Activated naive CD8-positive, alpha-beta T cell treated with anti-CD3 and anti-CD28 coated beads, Interleukin-2, amount 50 U/mL, for 24 hours (primary cell): ENCODE results near the gene CAMKMT.
A peak's percentile ranks its signal among the peaks of the same experiment; 100 is the strongest.

Experiments used
- ATAC-seq: fragments of 150-1000 bp; cut with Tn5 transposase; one replicate; pipeline ENCODE4 v1.10.0; 2021
- DNase-seq: peaks from one replicate; pipeline ENCODE4 v3.0.0; 2021
- H3K27ac Mint-ChIP-seq: one replicate; pipeline ENCODE4 v1.8.0; 2021; ENCODE audit warnings: mild to moderate bottlenecking, mixed read lengths
- H3K27me3 Mint-ChIP-seq: one replicate; pipeline ENCODE4 v1.8.0; 2021; ENCODE audit warnings: mixed read lengths
- H3K36me3 Mint-ChIP-seq: one replicate; pipeline ENCODE4 v1.8.0; 2021; ENCODE audit warnings: low read depth, mixed read lengths
- H3K4me1 Mint-ChIP-seq: one replicate; pipeline ENCODE4 v1.8.0; 2021; ENCODE audit warnings: mixed read lengths
- H3K4me3 Mint-ChIP-seq: one replicate; pipeline ENCODE4 v1.8.0; 2021; ENCODE audit warnings: mild to moderate bottlenecking, moderate library complexity, mixed read lengths
- H3K9me3 Mint-ChIP-seq: one replicate; pipeline ENCODE4 v1.8.0; 2021; ENCODE audit warnings: mixed read lengths

Gene CAMKMT

DNA sequence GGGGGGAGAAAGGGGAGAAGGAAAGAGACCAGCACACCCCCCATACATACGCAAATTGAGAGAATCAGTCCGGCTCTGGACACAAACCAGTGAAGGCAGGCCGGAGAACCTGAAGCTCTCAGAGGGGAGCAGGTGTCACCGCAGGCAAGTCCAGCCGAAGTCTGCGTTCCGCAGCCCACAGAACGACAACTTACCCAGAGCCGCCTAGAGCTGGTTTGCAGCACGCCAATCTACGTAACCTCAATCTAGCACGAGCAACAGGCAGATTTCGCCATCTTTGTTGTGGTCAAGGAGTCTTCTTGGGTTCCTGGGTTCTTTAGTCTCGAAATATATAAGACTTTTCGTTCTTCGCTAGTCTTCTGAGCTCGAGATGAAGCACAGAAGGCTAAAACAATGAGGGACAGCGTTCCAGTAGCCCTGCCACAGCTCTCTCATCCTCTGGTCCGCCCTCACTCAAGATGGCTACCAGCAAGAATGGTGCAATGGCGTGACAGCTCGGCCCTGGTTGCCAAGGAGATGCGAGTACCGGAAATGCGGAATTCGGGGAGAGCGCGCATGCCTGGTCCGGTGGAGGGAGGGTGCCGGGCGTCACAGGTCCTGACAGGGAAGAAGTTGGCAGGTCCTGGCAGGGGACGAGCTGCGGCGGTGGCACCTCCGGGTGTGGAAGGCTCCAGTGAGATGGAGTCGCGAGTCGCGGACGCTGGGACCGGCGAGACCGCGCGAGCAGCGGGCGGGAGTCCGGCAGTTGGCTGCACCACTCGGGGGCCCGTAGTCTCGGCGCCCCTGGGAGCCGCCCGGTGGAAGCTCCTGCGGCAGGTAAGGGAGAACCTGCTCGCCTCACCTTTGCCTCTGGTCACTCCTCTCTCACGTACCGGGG, at the start of gene CAMKMT, which contains the start of gene PREPL:
TSS of gene CAMKMT (plus strand) at position 618 of the 877 bp plus-strand sequence.
TSS of gene PREPL (minus strand) at position 165 of the 877 bp plus-strand sequence. CDS start 15,152 bp downstream, outside the sequence.
- ATAC-seq = peak; percentile 87
- Mint-ChIP-seq H3K4me1 (peaks cover 57% of the 10 kb centered on the region), H3K4me3 (peak within 1 kb of the TSS; percentile 93), H3K27ac (peak within 1 kb of the TSS; percentile 100), H3K27me3 (peaks cover 2% of the 10 kb centered on the region), H3K36me3 (peaks cover 4% of the 10 kb centered on the region), H3K9me3 (no peaks in the 10 kb centered on the region)
- peak; percentile 98 for DNase-seq

- Mint-ChIP-seq H3K27me3 (no peaks in the 10 kb centered on the region), H3K4me3 (no peak overlapping the region), H3K27ac (no peak overlapping the region), H3K36me3 (peaks cover 71% of the 10 kb centered on the region), H3K4me1 (no peaks in the 10 kb centered on the region), H3K9me3 (peaks cover 33% of the 10 kb centered on the region)
- DNase-seq = no peak
- ATAC-seq = no peak
These were observed 47.4 kb upstream of the CAMKMT start for GRCh38 chr2:44314362-44314761.

DNA sequence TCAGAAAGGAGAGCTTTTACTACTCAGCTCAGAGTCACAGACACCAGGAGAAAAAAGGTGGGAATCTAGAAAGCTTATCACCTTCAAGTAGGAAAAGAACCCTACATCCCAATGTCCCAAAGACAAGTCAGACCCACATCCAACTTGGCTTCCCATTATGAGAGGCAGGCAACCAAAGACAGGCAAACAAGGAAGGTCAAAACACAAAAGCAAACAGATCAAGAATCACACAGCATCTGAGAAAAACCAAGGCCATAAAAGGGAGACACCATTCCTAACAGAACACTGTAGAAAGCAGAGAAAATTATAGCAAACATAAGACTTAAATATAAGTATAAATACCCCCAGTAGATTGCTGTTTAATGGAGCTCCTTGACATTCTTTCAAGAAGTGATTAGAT, 45.8 kb upstream of the CAMKMT start:
- Mint-ChIP-seq H3K36me3 (peaks cover 64% of the 10 kb centered on the region), H3K4me3 (no peak overlapping the region), H3K4me1 (no peaks in the 10 kb centered on the region), H3K9me3 (peaks cover 24% of the 10 kb centered on the region), H3K27me3 (no peaks in the 10 kb centered on the region), H3K27ac (no peak overlapping the region)
- ATAC-seq = no peak
- no peak for DNase-seq

- no peak for DNase-seq
- H3K36me3 Mint-ChIP-seq = peaks cover 49% of the 10 kb centered on the region
These were observed 40.9 kb upstream of the CAMKMT start for GRCh38 chr2:44320832-44321231.

GRCh38 chr2:44321360-44321759, 40.4 kb upstream of the CAMKMT start:
- no peak overlapping the region for H3K27ac Mint-ChIP-seq
- no peaks in the 10 kb centered on the region for H3K4me1 Mint-ChIP-seq
- H3K9me3 Mint-ChIP-seq = no peaks in the 10 kb centered on the region
- H3K27me3 Mint-ChIP-seq = no peaks in the 10 kb centered on the region
- no peak for DNase-seq
- peaks cover 47% of the 10 kb centered on the region for H3K36me3 Mint-ChIP-seq
- ATAC-seq = no peak
- no peak overlapping the region for H3K4me3 Mint-ChIP-seq

More at GRCh38 chr2:44320832-44321231, 40.9 kb upstream of the CAMKMT start:
- Mint-ChIP-seq H3K27me3 (no peaks in the 10 kb centered on the region), H3K9me3 (no peaks in the 10 kb centered on the region), H3K4me3 (no peak overlapping the region), H3K27ac (no peak overlapping the region), H3K4me1 (no peaks in the 10 kb centered on the region)
- no peak for ATAC-seq

DNA sequence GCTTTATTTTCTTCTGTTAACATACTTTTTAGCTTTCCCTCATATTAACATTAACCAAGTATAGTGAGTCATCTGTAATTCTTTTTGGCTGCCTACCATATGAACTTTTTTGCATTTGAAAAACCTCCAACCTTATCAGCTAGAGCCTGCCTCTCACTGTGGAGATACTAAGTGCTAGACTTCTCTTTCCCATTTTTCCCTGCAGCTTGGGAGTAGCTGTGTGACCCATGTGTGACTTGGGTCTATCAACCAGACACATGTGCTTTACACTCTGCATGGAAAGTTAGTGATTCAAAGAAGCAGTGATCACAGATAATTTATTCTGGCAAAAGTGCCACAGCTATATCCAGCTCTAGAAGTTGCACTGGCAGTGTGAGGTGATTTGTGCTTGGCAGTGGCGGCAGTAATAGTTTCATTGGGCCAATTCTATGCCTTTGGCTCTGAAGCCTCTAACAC, 36.7 kb upstream of the CAMKMT start:
- peaks cover 2% of the 10 kb centered on the region for H3K4me1 Mint-ChIP-seq
- no peak for ATAC-seq
- H3K27me3 Mint-ChIP-seq = no peaks in the 10 kb centered on the region
- H3K9me3 Mint-ChIP-seq = no peaks in the 10 kb centered on the region
- no peak for DNase-seq
- H3K4me3 Mint-ChIP-seq = no peak overlapping the region
- peaks cover 43% of the 10 kb centered on the region for H3K36me3 Mint-ChIP-seq
- no peak overlapping the region for H3K27ac Mint-ChIP-seq

DNA sequence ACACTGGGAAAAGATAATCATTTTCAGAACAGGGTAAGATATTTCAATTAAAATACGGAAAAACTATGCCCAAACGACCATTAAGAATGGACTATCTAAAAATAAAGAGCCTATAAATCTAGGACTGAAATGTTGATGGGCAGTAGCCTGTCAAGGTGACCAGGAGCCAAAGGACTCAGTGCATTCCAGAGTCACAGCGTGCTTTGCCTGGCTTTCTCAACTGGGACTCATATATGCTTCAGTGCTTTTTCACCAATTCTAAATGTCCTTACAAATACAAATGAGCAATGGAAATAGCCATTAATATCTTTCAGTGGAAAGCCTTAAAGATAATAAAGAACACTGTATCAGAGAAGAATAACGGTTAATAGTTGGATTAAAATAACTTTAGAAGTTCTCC, 35.9 kb upstream of the CAMKMT start:
- Mint-ChIP-seq H3K27me3 (no peaks in the 10 kb centered on the region), H3K4me3 (no peak overlapping the region), H3K9me3 (no peaks in the 10 kb centered on the region), H3K27ac (no peak overlapping the region), H3K36me3 (peaks cover 45% of the 10 kb centered on the region), H3K4me1 (peaks cover 2% of the 10 kb centered on the region)
- no peak for ATAC-seq
- DNase-seq = no peak

DNA sequence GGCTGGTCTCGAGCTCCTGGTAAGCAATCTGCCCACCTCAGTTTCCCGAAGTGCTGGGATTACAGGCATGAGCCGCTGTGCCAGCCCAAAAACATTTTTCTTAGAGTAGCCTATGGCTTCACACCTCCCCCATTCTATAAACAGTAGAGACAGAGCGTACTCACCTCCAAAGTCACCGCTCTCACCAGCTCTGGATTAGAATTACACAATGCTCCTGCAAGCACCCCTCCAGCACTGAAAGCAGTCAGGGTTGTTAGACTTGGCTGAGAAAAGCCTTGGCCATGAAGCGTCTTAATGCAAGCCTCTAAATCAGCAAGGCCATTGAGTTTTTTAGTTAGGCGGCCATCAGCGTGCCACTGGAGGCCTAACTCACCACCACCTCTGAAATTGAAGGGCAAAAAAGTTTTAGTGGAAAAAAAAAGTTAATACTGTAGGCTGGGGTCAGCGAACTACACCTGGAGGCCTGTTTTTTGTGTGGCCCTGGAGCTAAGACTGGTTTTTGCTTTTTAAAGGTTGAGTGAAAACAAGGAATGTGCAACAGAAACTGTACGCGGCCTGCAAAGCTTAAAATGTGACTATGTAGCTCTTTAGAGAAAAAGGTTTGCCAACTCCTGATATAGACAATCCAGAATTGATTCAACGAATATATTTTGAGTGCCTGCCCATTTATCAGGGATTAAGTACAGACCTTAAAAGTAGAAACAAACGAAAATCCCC, 35.0 kb upstream of the CAMKMT start:
- Mint-ChIP-seq H3K36me3 (peaks cover 43% of the 10 kb centered on the region), H3K4me1 (peaks cover 2% of the 10 kb centered on the region), H3K27ac (no peak overlapping the region), H3K27me3 (no peaks in the 10 kb centered on the region), H3K4me3 (no peak overlapping the region), H3K9me3 (no peaks in the 10 kb centered on the region)
- ATAC-seq = no peak
- no peak for DNase-seq

GRCh38 chr2:44328750-44329149, 33.0 kb upstream of the CAMKMT start:
- Mint-ChIP-seq H3K4me3 (no peak overlapping the region), H3K27me3 (no peaks in the 10 kb centered on the region), H3K36me3 (peaks cover 38% of the 10 kb centered on the region), H3K4me1 (peaks cover 2% of the 10 kb centered on the region), H3K9me3 (no peaks in the 10 kb centered on the region), H3K27ac (no peak overlapping the region)
- DNase-seq (no peak), ATAC-seq (no peak)

DNA sequence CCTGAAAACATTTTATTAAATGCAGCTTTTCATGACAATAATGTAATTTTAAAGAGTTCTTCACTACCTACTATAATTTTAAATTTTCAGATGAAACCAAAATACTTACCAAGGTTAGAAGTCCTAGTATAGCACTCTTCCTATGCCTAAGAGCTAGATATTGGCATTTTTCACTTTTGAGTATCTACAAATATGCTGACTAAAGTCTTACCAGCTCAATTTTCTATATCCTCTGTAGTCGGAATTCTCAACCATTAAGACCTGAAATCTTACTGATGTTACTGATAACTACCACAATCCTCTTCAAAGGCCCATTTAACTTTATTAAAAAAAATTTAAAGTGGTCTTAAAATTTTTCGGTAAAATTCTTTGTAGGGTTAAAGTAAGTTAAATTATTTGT, 32.4 kb upstream of the CAMKMT start:
- DNase-seq (no peak), ATAC-seq (no peak)
- Mint-ChIP-seq H3K36me3 (peaks cover 40% of the 10 kb centered on the region), H3K9me3 (no peaks in the 10 kb centered on the region), H3K27ac (no peak overlapping the region), H3K4me1 (peaks cover 2% of the 10 kb centered on the region), H3K4me3 (no peak overlapping the region), H3K27me3 (no peaks in the 10 kb centered on the region)

DNA sequence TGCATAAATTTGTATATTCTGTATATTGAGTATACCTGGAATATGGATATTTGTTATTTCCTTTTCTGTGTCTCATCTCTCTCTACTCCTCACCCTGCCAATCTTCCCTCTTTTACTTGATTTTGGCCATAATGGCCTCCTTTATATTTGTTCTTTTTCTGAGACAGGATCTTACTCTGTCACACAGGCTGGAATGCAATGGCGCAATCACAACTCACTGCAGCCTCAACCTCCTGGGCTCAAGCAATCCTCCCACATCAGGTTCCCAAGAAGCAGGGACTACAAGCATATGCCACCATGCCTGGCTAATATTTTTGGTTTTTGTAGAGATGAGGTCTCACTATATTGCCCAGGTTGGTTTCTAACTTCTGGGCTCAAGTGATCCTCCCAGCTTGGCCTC, 30.9 kb upstream of the CAMKMT start:
- DNase-seq = no peak
- no peak overlapping the region for H3K27ac Mint-ChIP-seq
- peaks cover 2% of the 10 kb centered on the region for H3K4me1 Mint-ChIP-seq
- ATAC-seq = no peak
- H3K4me3 Mint-ChIP-seq = no peak overlapping the region
- H3K36me3 Mint-ChIP-seq = peaks cover 39% of the 10 kb centered on the region
- H3K27me3 Mint-ChIP-seq = no peaks in the 10 kb centered on the region
- no peaks in the 10 kb centered on the region for H3K9me3 Mint-ChIP-seq

GRCh38 chr2:44333994-44334393, 27.8 kb upstream of the CAMKMT start:
- H3K4me1 Mint-ChIP-seq = peaks cover 5% of the 10 kb centered on the region
- no peak for DNase-seq
- ATAC-seq = no peak
- H3K4me3 Mint-ChIP-seq = no peak overlapping the region
- H3K27ac Mint-ChIP-seq = no peak overlapping the region
- H3K36me3 Mint-ChIP-seq = peaks cover 52% of the 10 kb centered on the region
- no peaks in the 10 kb centered on the region for H3K27me3 Mint-ChIP-seq
- H3K9me3 Mint-ChIP-seq = no peaks in the 10 kb centered on the region

DNA sequence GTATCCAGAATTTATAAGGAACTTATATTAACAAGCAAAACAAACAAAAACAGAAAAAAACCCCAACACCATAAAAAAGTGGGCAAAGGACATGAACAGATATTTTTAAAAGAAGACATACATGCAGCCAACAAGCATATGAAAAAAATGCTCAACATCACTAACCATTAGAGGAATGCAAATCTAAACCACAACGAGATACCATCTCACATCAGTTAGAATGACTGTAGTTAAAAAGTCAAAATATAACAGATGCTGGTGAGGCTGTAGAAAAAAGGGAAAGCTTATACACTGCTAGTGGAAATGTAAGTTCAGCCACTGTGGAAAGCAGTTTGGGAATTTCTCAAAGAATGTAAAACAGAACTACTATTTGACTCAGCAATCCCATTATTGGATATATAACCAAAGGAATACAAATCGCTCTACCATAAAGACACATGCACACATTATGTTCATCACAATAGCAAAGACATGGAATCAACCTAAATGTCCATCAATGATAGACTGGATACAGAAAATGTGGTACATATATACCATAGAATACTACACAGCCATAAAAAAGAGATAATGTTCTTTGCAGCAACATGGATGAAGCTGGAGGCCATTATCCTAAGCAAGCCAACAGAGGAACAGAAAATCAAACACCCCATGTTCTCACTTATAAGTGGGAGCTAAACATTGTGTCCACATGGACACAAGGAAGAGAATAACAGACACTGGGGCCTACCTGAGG, 25.8 kb upstream of the CAMKMT start:
- H3K4me3 Mint-ChIP-seq = no peak overlapping the region
- no peak overlapping the region for H3K27ac Mint-ChIP-seq
- H3K9me3 Mint-ChIP-seq = no peaks in the 10 kb centered on the region
- peaks cover 3% of the 10 kb centered on the region for H3K4me1 Mint-ChIP-seq
- ATAC-seq (no peak), DNase-seq (no peak)
- no peaks in the 10 kb centered on the region for H3K27me3 Mint-ChIP-seq
- peaks cover 56% of the 10 kb centered on the region for H3K36me3 Mint-ChIP-seq

DNA sequence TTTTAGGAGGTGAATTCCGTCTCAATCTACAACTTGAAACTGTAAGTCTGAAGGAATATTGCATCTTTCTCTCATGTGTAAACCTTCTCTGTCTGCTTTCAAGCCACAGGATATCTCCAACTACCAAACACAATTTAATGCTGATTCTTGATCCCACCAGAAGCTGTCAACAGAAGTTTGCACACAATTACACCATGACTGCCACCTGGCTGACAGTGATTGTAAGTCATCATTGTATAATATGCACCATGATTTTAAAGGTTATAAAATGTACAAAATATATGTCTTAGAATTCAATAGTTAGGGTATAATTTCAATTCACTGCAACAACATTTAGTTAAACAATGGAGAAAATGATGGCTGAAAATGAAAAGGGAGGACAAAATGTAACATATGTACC, 18.9 kb upstream of the CAMKMT start:
- H3K27me3 Mint-ChIP-seq = no peaks in the 10 kb centered on the region
- peaks cover 44% of the 10 kb centered on the region for H3K36me3 Mint-ChIP-seq
- DNase-seq (no peak), ATAC-seq (no peak)
- H3K4me3 Mint-ChIP-seq = no peak overlapping the region
- H3K27ac Mint-ChIP-seq = no peak overlapping the region
- H3K4me1 Mint-ChIP-seq = no peaks in the 10 kb centered on the region
- H3K9me3 Mint-ChIP-seq = no peaks in the 10 kb centered on the region
